HEK293 (cell line): Measurements from ENCODE around the gene DES.

Experiments
- CTCF ChIA-PET: fragments of 350-600 bp; formaldehyde crosslinking; extraction: SDS; loops from one replicate; lab custom pipeline; 2021; ENCODE audit warnings: antibody characterized with exemption; lab: Yijun Ruan, JAX
- POLR2A ChIA-PET: fragments of 300-600 bp; formaldehyde crosslinking; extraction: SDS; loops from one replicate; lab custom pipeline; 2020; ENCODE audit warnings: antibody characterized with exemption, inconsistent platforms; lab: Yijun Ruan, JAX
- H3K27ac ChIP-seq: fragments of 200-500 bp; sonication (Bioruptor generic); 2 replicates; pipeline ENCODE4 v1.5.1; 2014; ENCODE audit warnings: low read depth, low read length, control low read depth, inconsistent platforms; ENCODE audit errors: extremely low read depth
- H3K36me3 ChIP-seq, 2 experiments: fragments of 200-500 bp in 1 of 2; sonication (Bioruptor generic) in 1 of 2; 1 replicate in 1 of 2; 2 replicates in 1 of 2; pipeline ENCODE4 v1.5.1; 2014 to 2017; ENCODE audit warnings: inconsistent platforms in 2 of 2, low read length in 2 of 2; ENCODE audit not compliant: control insufficient read depth in 2 of 2, insufficient read depth in 1 of 2
- H3K4me1 ChIP-seq: fragments of 200-500 bp; sonication (Bioruptor generic); 2 replicates; pipeline ENCODE4 v1.5.1; 2014; ENCODE audit warnings: mild to moderate bottlenecking, low read length, inconsistent platforms; ENCODE audit not compliant: control insufficient read depth, insufficient read depth
- H3K4me3 ChIP-seq: 2 replicates; pipeline ENCODE4 v1.5.1; 2011; ENCODE audit warnings: low read depth, mild to moderate bottlenecking, control low read depth, low read length, moderate library complexity
- H3K9me3 ChIP-seq: fragments of 200-500 bp; sonication (Bioruptor generic); 2 replicates; pipeline ENCODE4 v1.5.1; 2014; ENCODE audit warnings: low read depth, low read length, inconsistent platforms; ENCODE audit not compliant: control insufficient read depth, insufficient read depth
- KLF17 ChIP-seq: fragments of 450-650 bp; formaldehyde crosslinking; IDR thresholded peaks from 2 replicates; pipeline ENCODE4 v1.5.1; 2016; ENCODE audit warnings: missing biosample characterization, missing genetic modification characterization
- OSR2 ChIP-seq: fragments of 450-650 bp; formaldehyde crosslinking; IDR thresholded peaks from 2 replicates; pipeline ENCODE4 v1.5.1; 2016; ENCODE audit warnings: missing biosample characterization, missing genetic modification characterization
- SP7 ChIP-seq: fragments of 450-650 bp; formaldehyde crosslinking; IDR thresholded peaks from 2 replicates; pipeline ENCODE4 v1.5.1; 2016; ENCODE audit warnings: missing biosample characterization, missing genetic modification characterization
- ZFHX2 ChIP-seq: fragments of 450-650 bp; formaldehyde crosslinking; conservative IDR thresholded peaks from 2 replicates; pipeline ENCODE4 v1.5.1; 2016; ENCODE audit warnings: missing biosample characterization, missing genetic modification characterization
- ZIC2 ChIP-seq: fragments of 450-650 bp; formaldehyde crosslinking; IDR thresholded peaks from 2 replicates; pipeline ENCODE4 v1.5.1; 2016; ENCODE audit warnings: missing biosample characterization, missing genetic modification characterization
- ZNF112 ChIP-seq: fragments of 450-650 bp; formaldehyde crosslinking; IDR thresholded peaks from 2 replicates; pipeline ENCODE4 v1.5.0; 2017; ENCODE audit warnings: missing biosample characterization, missing genetic modification characterization
- ZNF354C ChIP-seq: fragments of 450-650 bp; formaldehyde crosslinking; IDR thresholded peaks from 2 replicates; pipeline ENCODE4 v1.5.1; 2016; ENCODE audit warnings: missing biosample characterization, missing genetic modification characterization, low read depth, borderline replicate concordance
- ZNF398 ChIP-seq: fragments of 450-650 bp; formaldehyde crosslinking; IDR thresholded peaks from 2 replicates; pipeline ENCODE4 v1.5.1; 2017; ENCODE audit warnings: missing biosample characterization, missing genetic modification characterization
- ZNF514 ChIP-seq: fragments of 450-650 bp; formaldehyde crosslinking; IDR thresholded peaks from 2 replicates; pipeline ENCODE4 v1.5.1; 2016; ENCODE audit warnings: missing biosample characterization, missing genetic modification characterization
- ZNF600 ChIP-seq: fragments of 450-650 bp; formaldehyde crosslinking; IDR thresholded peaks from 2 replicates; pipeline ENCODE4 v1.5.1; 2016; ENCODE audit warnings: missing biosample characterization, missing genetic modification characterization
- ZNF692 ChIP-seq: fragments of 450-650 bp; formaldehyde crosslinking; IDR thresholded peaks from 2 replicates; pipeline ENCODE4 v1.5.1; 2016; ENCODE audit warnings: missing biosample characterization, missing genetic modification characterization
- ZNF701 ChIP-seq: fragments of 450-650 bp; formaldehyde crosslinking; IDR thresholded peaks from 2 replicates; pipeline ENCODE4 v1.5.1; 2016; ENCODE audit warnings: missing biosample characterization, missing genetic modification characterization
- ZNF747 ChIP-seq: fragments of 450-650 bp; formaldehyde crosslinking; IDR thresholded peaks from 2 replicates; pipeline ENCODE4 v1.5.1; 2016; ENCODE audit warnings: missing biosample characterization, missing genetic modification characterization
- ZNF830 ChIP-seq: fragments of 450-650 bp; IDR thresholded peaks from 2 replicates; pipeline ENCODE4 v1.5.0; 2018; ENCODE audit warnings: missing biosample characterization, missing genetic modification characterization, low read depth, mild to moderate bottlenecking, moderate library complexity
- ZSCAN16 ChIP-seq: fragments of 450-650 bp; formaldehyde crosslinking; IDR thresholded peaks from 2 replicates; pipeline ENCODE4 v1.5.1; 2016; ENCODE audit warnings: missing biosample characterization, missing genetic modification characterization
- TF ChIP-seq, protein P1 (sequence below): fragments of 450-650 bp; formaldehyde crosslinking; IDR thresholded peaks from 2 replicates; pipeline ENCODE4 v1.5.1; 2016; ENCODE audit warnings: missing biosample characterization, missing genetic modification characterization

DES gene

GRCh38 chr2:219451661-219452360 lies 33.6 kb downstream of the DES start:
- Histone ChIP-seq H3K36me3 (peaks cover 0 to 33% of the 10 kb centered on the region in 2 experiments; a peak in 1 of 3 replicates), H3K9me3 (no peaks in the 10 kb centered on the region), H3K4me3 (no peak overlapping the region), H3K4me1 (no peaks in the 10 kb centered on the region; the same call in 1 of the 2 replicates), H3K27ac (no peak overlapping the region)
- peak; percentile 30; the same call in 1 of the 2 replicates for TF ChIP-seq ZIC2 (tag by site-specific recombination)
- no peak for TF ChIP-seq ZNF701 (tag by site-specific recombination)
- ChIA-PET POLR2A (no interaction called here), CTCF (interaction anchor here (0.6 to 2.5 kb wide), 2 partner anchors 24 kb away, joined by 3 to 11 read pairs; no protein-coding TSS in a partner anchor)

DNA sequence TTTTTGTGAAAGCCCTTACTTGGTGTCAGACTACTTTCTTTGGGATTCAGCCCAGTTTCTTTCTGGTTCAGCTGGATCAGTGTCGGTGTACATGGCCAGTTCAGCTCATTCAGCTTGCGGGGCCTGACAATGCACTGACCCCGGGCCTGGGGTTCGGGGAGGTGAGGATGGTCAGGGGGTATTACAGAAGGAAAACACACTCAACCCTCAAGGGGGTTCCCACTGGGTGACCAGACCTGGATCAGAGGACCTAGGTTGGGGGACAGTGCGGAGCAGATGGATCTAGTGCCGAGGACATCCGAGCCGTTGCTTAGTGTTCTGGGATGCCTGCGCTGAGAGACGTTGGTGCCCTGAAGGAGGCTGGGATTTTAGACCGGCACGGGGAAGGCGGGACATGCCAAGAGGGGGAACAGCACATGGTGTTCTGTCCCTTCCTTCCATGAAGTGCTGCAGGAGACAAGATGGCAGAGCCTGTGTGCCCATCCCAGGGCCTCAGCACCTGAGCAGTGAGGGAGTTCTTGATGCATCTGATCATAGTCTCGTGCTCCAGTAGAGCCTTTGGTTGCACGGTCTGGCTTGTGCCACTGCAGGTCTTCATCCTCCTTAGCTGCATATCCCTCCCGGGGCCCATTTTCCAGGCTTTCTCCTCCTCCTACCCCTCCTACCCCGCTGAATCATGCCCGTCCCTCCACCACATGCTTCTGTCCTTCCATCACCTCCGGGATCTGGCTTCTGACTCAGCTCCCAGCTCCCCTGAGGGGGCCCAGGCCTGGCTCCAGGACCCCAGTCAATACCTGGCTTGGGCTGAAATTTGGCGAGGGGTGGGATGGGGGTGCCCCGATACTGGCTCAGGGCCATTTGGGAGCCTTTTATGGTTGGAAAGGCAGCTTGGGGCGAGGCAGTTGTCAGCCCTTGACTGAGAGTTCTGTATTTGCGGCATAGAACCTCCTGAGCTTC lies 34.5 kb downstream of the DES start:
- Histone ChIP-seq H3K4me1 (no peaks in the 10 kb centered on the region; the same call in 1 of the 2 replicates), H3K4me3 (no peak overlapping the region), H3K9me3 (no peaks in the 10 kb centered on the region), H3K27ac (no peak overlapping the region), H3K36me3 (peaks cover 0 to 33% of the 10 kb centered on the region in 2 experiments; a peak in 1 of 3 replicates)
- CTCF ChIA-PET: interaction anchor here (0.9 to 2.5 kb wide), 7 partner anchors 12 to 190 kb away, joined by 3 to 11 read pairs (median 4); no protein-coding TSS in a partner anchor
- TF ChIP-seq ZNF354C (no peak), ZNF830 (no peak), SP7 (tag by site-specific recombination) (0 out of 2 replicates have a peak, but pooled peaks have one; percentile 38), ZNF600 (tag by site-specific recombination) (peak; percentile 87), ZNF747 (tag by site-specific recombination) (no peak), KLF17 (tag by site-specific recombination) (peak; percentile 37; the same call in 1 of the 2 replicates), ZFHX2 (peak; percentile 16; the same call in 1 of the 2 replicates), ZNF692 (tag by site-specific recombination) (peak; percentile 53), ZSCAN16 (tag by site-specific recombination) (no peak), ZIC2 (tag by site-specific recombination) (0 out of 2 replicates have a peak, but pooled peaks have one; percentile 6), ZNF398 (tag by site-specific recombination) (peak; percentile 58), ZNF514 (tag by site-specific recombination) (no peak), OSR2 (0 out of 2 replicates have a peak, but pooled peaks have one; percentile 21), ZNF112 (tag by site-specific recombination) (no peak)
- TF ChIP-seq, protein P1, sequence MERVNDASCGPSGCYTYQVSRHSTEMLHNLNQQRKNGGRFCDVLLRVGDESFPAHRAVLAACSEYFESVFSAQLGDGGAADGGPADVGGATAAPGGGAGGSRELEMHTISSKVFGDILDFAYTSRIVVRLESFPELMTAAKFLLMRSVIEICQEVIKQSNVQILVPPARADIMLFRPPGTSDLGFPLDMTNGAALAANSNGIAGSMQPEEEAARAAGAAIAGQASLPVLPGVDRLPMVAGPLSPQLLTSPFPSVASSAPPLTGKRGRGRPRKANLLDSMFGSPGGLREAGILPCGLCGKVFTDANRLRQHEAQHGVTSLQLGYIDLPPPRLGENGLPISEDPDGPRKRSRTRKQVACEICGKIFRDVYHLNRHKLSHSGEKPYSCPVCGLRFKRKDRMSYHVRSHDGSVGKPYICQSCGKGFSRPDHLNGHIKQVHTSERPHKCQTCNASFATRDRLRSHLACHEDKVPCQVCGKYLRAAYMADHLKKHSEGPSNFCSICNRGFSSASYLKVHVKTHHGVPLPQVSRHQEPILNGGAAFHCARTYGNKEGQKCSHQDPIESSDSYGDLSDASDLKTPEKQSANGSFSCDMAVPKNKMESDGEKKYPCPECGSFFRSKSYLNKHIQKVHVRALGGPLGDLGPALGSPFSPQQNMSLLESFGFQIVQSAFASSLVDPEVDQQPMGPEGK (tag by site-specific recombination): peak; percentile 37
- POLR2A ChIA-PET: interaction anchor here (0.6 kb wide), 1 partner anchor 10 kb away, joined by 3 read pairs; no protein-coding TSS in a partner anchor
